ENCODE results near the gene EFNB3.

DNA sequence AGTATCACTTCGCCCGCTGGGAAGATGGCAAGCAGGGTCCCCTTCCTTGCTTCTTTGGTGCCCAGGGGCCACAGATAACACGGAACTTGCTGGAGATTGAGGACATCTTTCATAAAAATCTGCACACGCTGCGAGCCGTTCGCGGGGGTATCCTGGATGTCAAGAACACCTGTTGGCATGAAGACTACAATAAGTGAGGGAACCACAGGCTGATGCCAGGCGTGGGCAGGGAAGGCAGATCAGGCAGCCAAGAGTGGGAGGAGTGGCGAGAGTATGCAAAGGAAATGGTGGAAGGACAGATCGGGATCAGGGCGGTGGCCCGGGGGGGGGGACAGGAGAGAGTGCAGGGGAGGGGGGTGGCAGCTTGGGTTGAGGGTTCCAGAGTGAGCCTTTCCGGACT is 34.7 kb downstream of the EFNB3 start:
- TF ChIP-seq, protein P1, sequence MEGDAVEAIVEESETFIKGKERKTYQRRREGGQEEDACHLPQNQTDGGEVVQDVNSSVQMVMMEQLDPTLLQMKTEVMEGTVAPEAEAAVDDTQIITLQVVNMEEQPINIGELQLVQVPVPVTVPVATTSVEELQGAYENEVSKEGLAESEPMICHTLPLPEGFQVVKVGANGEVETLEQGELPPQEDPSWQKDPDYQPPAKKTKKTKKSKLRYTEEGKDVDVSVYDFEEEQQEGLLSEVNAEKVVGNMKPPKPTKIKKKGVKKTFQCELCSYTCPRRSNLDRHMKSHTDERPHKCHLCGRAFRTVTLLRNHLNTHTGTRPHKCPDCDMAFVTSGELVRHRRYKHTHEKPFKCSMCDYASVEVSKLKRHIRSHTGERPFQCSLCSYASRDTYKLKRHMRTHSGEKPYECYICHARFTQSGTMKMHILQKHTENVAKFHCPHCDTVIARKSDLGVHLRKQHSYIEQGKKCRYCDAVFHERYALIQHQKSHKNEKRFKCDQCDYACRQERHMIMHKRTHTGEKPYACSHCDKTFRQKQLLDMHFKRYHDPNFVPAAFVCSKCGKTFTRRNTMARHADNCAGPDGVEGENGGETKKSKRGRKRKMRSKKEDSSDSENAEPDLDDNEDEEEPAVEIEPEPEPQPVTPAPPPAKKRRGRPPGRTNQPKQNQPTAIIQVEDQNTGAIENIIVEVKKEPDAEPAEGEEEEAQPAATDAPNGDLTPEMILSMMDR (conservative IDR thresholded peaks at IDR 0.05; ENCODE audit: low read length), result no peak
- TF ChIP-seq EZH2phosphoT487 (IDR thresholded peaks at IDR 0.05; ENCODE audit: borderline replicate concordance), result no peak

All from Loucy (cell line).